A673 (cell line): ENCODE results near the gene SUSD4. TPM values are rescaled to one million over a fixed set of nuclear protein-coding genes. Genes with fewer than 3 reads are reported as not detected.

Experiments
- BruUV-seq: library from RNA; stranded (reverse); fragments of 400-500 nt; replicated peaks from 2 replicates; lab custom pipeline; 2021; lab: Mats Ljungman, UMichigan
- CTCF ChIA-PET: fragments of 300-600 bp; sonication (Branson Sonifier 250); formaldehyde crosslinking; loops from one replicate; lab custom pipeline; 2022; ENCODE audit warnings: antibody characterized with exemption; lab: Charles Lee
- POLR2A ChIA-PET: fragments of 300-600 bp; sonication (Branson Sonifier 250); formaldehyde crosslinking; loops from one replicate; lab custom pipeline; 2022; ENCODE audit warnings: antibody characterized with exemption; ENCODE audit not compliant: low non-redundant PET; lab: Charles Lee
- DNase-seq: peaks from one replicate; pipeline ENCODE4 v3.0.0-alpha.2; 2015; ENCODE audit warnings: low spot score
- H3K27ac ChIP-seq: fragments of 200-600 bp; sonication (generic); 2 replicates; pipeline ENCODE4 v1.5.1; 2016; ENCODE audit warnings: mixed run types, low read depth, mild to moderate bottlenecking, mixed read lengths, antibody characterized with exemption, low read length; ENCODE audit not compliant: poor library complexity, severe bottlenecking
- H3K27me3 ChIP-seq: fragments of 200-600 bp; sonication (generic); replicated peaks from 2 replicates; pipeline ENCODE4 v1.6.1; 2017; ENCODE audit warnings: mixed run types, low read depth, mild to moderate bottlenecking, mixed read lengths, antibody characterized with exemption, low read length; ENCODE audit not compliant: insufficient read depth, poor library complexity
- H3K36me3 ChIP-seq: fragments of 200-600 bp; sonication (generic); 2 replicates; pipeline ENCODE4 v1.6.1; 2016; ENCODE audit warnings: mixed run types, mild to moderate bottlenecking, mixed read lengths, antibody characterized with exemption, low read length; ENCODE audit not compliant: insufficient read depth, poor library complexity, severe bottlenecking
- H3K4me1 ChIP-seq: fragments of 200-600 bp; sonication (generic); 2 replicates; pipeline ENCODE4 v1.6.1; 2017; ENCODE audit warnings: mixed run types, mild to moderate bottlenecking, mixed read lengths, antibody characterized with exemption, low read length; ENCODE audit not compliant: insufficient read depth, poor library complexity, severe bottlenecking
- H3K4me3 ChIP-seq: fragments of 200-600 bp; sonication (generic); 2 replicates; pipeline ENCODE4 v1.5.1; 2016; ENCODE audit warnings: low read depth, mixed run types, mild to moderate bottlenecking, mixed read lengths, low read length; ENCODE audit not compliant: poor library complexity, severe bottlenecking
- H3K9me3 ChIP-seq: fragments of 200-600 bp; sonication (generic); 2 replicates; pipeline ENCODE4 v1.6.1; 2016; ENCODE audit warnings: mixed run types, low read depth, mild to moderate bottlenecking, mixed read lengths, antibody characterized with exemption, low read length; ENCODE audit not compliant: poor library complexity, severe bottlenecking
- EZH2 ChIP-seq: fragments of 200-600 bp; sonication (generic); IDR thresholded peaks from 2 replicates; pipeline ENCODE4 v1.6.1; 2017; ENCODE audit warnings: borderline replicate concordance, low read depth, mild to moderate bottlenecking, mixed read lengths, antibody characterized with exemption, low read length; ENCODE audit not compliant: poor library complexity, severe bottlenecking
- intact Hi-C: fragments of 100-400 bp; cut with micrococcal nuclease; formaldehyde crosslinking; loops from one replicate; pipeline ENCODE4 v1.10.0; 2022; ENCODE audit not compliant: unreplicated experiment
- total RNA-seq: library from RNA; stranded (reverse); gene quantifications from 2 replicates; pipeline ENCODE4 v1.2.3, GENCODE V29; 2021
- TF ChIP-seq, protein P1 (sequence below): fragments of 300-800, 200-600 bp; sonication (generic); conservative IDR thresholded peaks from 2 replicates; pipeline ENCODE4 v1.5.1; 2017; ENCODE audit warnings: low read depth, mild to moderate bottlenecking, antibody characterized with exemption, low read length, moderate library complexity, mixed read lengths

Gene SUSD4
- total RNA-seq, 1 experiment from 2014 or later, result not detected

DNA sequence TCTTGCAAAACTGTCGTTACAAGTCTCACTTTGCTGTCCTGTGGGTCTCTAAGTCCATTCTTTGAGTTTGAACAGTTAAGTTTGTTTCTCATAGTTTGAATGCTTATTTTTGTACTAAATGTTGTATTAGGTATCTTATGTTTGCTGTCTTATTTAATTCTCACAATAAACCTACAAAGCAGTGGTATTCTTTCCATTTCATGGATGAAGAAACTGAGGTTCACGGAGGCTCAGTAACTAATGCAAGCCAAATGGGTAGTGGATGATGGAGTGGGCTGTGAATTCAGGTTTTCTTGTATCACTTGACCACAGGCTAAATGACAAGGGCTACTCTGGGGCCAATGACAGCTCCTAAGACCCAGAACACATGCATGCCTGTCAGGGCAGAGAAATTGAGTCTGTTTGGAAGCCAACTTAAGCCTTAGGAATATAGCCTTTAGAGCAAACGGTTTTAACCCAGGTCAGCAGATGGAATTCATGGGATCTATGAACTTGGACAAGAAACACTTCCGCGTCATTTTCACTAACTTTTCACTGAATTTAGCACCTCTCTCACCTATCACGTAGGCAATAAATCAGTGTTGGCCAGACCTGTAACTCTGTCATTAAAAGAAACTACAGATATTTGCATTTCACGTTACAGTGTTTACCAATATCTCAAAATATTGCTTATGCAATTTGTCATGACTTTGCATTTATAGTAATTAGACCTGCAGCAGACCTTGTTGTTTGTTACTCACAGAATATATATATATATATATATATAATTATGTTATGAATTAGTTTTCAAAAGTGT is 153.8 kb downstream of the SUSD4 start:
- no peaks in the 10 kb centered on the region for H3K27me3 ChIP-seq
- TF ChIP-seq EZH2, result no peak
- TF ChIP-seq, protein P1, sequence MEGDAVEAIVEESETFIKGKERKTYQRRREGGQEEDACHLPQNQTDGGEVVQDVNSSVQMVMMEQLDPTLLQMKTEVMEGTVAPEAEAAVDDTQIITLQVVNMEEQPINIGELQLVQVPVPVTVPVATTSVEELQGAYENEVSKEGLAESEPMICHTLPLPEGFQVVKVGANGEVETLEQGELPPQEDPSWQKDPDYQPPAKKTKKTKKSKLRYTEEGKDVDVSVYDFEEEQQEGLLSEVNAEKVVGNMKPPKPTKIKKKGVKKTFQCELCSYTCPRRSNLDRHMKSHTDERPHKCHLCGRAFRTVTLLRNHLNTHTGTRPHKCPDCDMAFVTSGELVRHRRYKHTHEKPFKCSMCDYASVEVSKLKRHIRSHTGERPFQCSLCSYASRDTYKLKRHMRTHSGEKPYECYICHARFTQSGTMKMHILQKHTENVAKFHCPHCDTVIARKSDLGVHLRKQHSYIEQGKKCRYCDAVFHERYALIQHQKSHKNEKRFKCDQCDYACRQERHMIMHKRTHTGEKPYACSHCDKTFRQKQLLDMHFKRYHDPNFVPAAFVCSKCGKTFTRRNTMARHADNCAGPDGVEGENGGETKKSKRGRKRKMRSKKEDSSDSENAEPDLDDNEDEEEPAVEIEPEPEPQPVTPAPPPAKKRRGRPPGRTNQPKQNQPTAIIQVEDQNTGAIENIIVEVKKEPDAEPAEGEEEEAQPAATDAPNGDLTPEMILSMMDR, result no peak
- intact Hi-C loops, result no loop called here
- H3K27ac ChIP-seq, result no peak overlapping the region
- ChIA-PET POLR2A (no interaction called here), CTCF (no interaction called here)
- no peak for DNase-seq
- no peak overlapping the region for H3K4me3 ChIP-seq
- no peaks in the 10 kb centered on the region for H3K9me3 ChIP-seq
- BruUV-seq, result no TSS peak
- H3K36me3 ChIP-seq, result no peaks in the 10 kb centered on the region
- peaks cover 8% of the 10 kb centered on the region for H3K4me1 ChIP-seq

- Histone ChIP-seq H3K27me3 (no peaks in the 10 kb centered on the region), H3K27ac (no peak overlapping the region), H3K4me1 (peaks cover 8% of the 10 kb centered on the region), H3K4me3 (no peak overlapping the region), H3K36me3 (no peaks in the 10 kb centered on the region), H3K9me3 (no peaks in the 10 kb centered on the region)
- ChIA-PET CTCF (no interaction called here), POLR2A (no interaction called here)
- TF ChIP-seq, protein P1, result no peak
- no TSS peak for BruUV-seq
- DNase-seq, result no peak
- intact Hi-C loops, result no loop called here
Observed at GRCh38 chr1:223209293-223209898, 154.6 kb downstream of the SUSD4 start.

DNA sequence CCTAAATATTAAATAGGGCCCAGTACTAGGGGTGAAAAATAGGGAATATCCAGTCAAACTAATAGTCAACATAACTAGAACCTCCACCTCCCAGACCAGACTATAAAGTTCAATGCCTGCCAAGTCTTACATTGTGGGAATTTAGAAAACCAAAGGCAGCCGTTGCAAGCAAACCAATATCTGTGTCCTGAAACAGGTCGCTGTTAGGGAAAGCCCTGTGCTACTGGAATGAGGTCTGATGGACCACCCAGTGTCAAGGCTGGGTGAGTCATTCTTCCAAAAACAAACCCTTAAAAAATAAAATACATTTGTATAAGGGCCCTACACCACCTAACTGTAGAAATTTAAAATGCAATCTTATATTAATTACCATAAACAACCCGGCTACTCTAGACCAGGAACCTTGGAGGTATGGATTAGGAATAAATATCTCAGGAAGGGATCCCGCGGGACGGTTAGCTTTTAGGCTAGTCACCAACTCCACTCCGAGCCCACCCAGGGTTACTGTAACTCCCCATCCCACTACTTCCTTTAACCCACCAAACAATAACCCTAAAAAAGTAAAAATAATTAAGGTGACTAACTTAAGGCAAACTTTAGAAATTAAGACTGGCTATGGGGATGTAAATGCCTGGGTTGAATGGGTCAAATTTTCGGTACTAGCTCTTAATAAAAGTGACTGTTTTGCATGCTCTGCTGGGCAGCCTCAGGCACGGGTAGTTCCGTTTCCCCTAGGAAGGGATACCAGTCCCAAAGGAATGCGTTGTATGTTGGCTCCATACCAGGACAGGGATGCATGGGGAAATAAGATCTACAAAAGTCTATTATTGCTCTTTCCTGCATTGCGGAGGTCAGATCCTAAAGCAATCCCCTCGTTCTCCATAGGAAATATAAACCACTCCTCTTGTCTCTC is 155.6 kb downstream of the SUSD4 start:
- ChIA-PET CTCF (no interaction called here), POLR2A (no interaction called here)
- no peaks in the 10 kb centered on the region for H3K36me3 ChIP-seq
- H3K27ac ChIP-seq, result no peak overlapping the region
- peaks cover 8% of the 10 kb centered on the region for H3K4me1 ChIP-seq
- H3K4me3 ChIP-seq, result no peak overlapping the region
- no peaks in the 10 kb centered on the region for H3K9me3 ChIP-seq
- BruUV-seq, result no TSS peak
- no peak for DNase-seq
- H3K27me3 ChIP-seq, result no peaks in the 10 kb centered on the region
- TF ChIP-seq EZH2, result no peak
- TF ChIP-seq, protein P1, result no peak
- intact Hi-C loops, result no loop called here
